Fibroblast of the aortic adventitia (primary cell): ENCODE data around the gene TINAGL1. TPM values are rescaled to one million over a fixed set of nuclear protein-coding genes. Genes with fewer than 3 reads are reported as not detected.

Source experiments
- DNase-seq: peaks from one replicate; pipeline ENCODE4 v3.0.0-alpha.2; 2010; ENCODE audit warnings: low read depth
- H3K4me3 ChIP-seq: 2 replicates; pipeline ENCODE4 v1.5.1; 2011; ENCODE audit warnings: low read depth, mild to moderate bottlenecking, control low read depth, low read length, moderate library complexity
- CTCF ChIP-seq: IDR thresholded peaks from 2 replicates; pipeline ENCODE4 v1.5.1; 2011; ENCODE audit warnings: mild to moderate bottlenecking, low read length, control low read depth, inconsistent platforms; ENCODE audit not compliant: insufficient read depth
- total RNA-seq: library from RNA; depleted of rRNA; stranded (reverse); fragments of >200 nt; gene quantifications from 2 replicates; pipeline ENCODE4 v1.2.3, GENCODE V29; 2012; ENCODE audit warnings: low replicate concordance

The TINAGL1 gene
- total RNA-seq, 1 donor: 1.2 TPM

GRCh38 chr1:31633117-31633516 lies 56.8 kb downstream of the TINAGL1 start:
- peak; percentile 58 for TF ChIP-seq CTCF
- H3K4me3 ChIP-seq: no peak overlapping the region
- DNase-seq: peak; percentile 14

Other genes starting within 250 kb of the TINAGL1 start
- 44.2 and 60.6 TPM in 2 replicates for gene FABP3, start 203.4 kb upstream of the TINAGL1 start, total RNA-seq
- gene SERINC2, start 163.3 kb upstream of the TINAGL1 start, total RNA-seq: 5.4 TPM in 1 of 2 replicates, not detected in the other
- gene HCRTR1, start 41.2 kb downstream of the TINAGL1 start, total RNA-seq: 0.18 TPM in 1 of 2 replicates, not detected in the other
- 33.3 and 59.8 TPM in 2 replicates for gene PEF1, start 68.4 kb downstream of the TINAGL1 start, total RNA-seq
- 101 and 133 TPM in 2 replicates for gene COL16A1, start 127.5 kb downstream of the TINAGL1 start, total RNA-seq
- gene ADGRB2, start 187.8 kb downstream of the TINAGL1 start, total RNA-seq: 7.9 and 11.3 TPM in 2 replicates
- gene SPOCD1, start 239.5 kb downstream of the TINAGL1 start, total RNA-seq: 3.4 and 37.2 TPM in 2 replicates